Forelimb muscle (tissue), 1 donor: ENCODE results near the gene CD47. TPM values are rescaled to one million over a fixed set of nuclear protein-coding genes. Genes with fewer than 3 reads are reported as not detected.

Experiments
- DNase-seq: peaks from one replicate; pipeline ENCODE4 v3.0.0-alpha.2; 2013; ENCODE audit warnings: low read depth
- polyA plus RNA-seq: library from polyadenylated mRNA; unstranded; fragments of 120-200 nt; gene quantifications from one replicate; pipeline ENCODE4 v1.2.1, GENCODE V29; 2013; ENCODE audit not compliant: insufficient read length

Gene CD47
- 59.5 TPM for polyA plus RNA-seq

DNA sequence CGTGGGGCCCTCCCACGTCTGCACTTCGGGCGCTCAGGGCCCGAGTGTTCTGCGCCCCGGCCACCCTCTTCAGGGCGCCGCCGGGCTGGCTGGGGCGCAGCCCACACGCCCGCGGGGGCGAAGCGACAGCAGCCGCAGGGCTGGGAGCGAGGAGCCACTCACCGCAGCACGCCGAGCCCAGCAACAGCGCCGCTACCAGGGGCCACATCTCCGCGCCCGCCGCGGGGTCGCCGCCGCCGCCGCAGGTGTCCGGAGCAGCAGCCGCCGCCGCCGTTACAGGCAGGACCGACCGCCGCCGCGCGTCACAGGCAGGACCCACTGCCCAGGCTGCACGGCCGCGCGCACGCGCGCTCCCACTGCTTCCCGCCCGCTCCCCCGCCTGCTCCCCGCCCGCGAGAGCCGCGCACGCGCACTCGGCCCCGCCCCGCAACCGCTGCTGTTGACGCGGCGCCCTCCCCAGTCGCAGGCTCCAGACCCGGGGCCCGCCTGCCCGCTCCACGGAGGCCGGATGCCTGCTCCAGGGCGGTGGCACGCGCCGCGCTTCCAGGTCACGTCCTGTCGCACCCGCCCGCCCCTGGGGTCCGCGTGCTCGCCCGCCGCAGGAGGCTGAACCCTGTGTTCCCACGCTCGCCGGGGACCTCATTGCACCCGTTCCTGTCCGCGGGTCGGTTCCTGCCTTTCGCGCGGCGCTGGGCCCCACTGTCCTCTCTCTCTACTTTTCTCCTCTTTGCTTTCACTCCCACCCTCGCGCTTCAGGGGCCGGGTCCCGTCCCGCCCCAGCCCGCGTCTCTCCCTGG is at the start of gene CD47:
TSS of gene CD47 (minus strand) at position 331 of the 797 bp plus-strand sequence. CDS start at position 208, 123 bp downstream.
- peak; percentile 85 for DNase-seq

DNA sequence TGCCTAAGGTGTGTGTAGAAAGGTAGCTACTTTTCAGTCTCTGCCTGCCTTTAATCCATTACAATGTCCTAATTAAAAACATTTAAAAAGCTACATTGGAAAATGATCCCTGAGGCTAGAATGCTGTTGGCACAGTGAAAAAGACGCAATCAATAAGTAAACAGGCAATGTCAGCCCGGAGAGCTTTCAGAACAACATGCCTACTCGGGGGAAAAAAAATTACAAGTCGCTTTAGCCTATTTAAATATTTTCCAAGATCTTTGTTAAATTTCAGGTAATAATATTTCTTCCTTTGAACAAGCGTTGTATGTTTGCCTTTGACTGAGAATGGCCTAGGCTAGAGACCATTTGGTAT is 46.6 kb upstream of the CD47 start:
- no peak for DNase-seq

DNA sequence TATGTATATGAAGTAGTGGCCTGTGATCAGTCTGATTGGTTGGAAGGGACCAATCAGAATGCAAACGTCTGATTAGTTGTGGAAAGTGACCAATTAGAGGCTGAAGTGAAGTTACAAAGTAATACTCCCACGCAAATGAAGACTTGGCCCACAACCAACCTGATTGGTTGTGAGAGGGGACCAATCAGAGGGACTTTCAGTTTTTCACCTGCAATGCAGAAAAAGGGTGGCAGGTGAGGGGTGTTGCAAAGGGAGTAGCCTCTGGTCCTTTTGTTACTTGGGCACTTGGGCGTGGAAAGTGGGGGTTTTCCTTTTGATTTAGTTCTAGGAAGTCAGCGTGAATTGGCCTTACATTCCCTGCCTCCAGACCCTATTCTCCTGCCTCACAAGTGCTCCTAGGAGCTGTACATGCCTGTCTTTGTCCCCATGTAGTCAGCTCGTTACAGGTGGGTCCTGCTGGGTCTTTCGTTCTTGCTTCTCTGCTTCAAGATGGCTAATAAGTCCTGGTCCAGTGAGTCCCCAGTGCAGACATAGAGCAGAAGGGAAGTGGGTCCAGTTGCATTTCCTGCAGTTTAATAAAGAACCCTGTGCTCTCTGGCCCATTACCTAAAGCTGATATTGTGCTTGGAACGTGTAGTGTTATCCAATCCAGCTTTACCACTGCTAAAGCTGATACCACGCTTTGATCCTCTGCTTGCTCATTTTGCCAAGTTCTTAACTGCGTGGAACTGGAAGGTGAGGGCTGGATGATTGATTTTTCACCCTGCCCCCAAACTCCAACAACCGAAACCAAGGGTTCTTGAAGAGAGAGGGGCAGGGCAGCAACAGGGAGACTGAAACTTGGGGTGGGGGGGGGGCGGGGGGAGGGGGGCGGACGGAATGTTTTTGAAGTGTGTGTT is 46.0 kb upstream of the CD47 start:
- DNase-seq: no peak

DNA sequence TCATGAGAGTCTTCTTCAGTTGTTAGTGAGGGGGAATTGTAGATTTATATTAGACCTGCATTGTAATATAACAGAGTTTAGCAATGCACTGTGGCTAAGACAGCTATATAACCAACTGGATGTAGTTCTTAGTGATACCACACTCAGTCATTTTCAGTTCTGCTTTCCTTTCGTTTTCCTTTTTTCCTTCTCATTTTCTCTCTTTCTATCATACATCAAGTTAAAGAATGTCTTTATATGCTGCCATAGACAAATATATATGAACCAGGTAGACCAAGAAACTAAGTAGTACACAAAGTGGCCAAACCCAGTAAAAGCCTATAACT is 43.7 kb upstream of the CD47 start:
- DNase-seq: no peak

DNA sequence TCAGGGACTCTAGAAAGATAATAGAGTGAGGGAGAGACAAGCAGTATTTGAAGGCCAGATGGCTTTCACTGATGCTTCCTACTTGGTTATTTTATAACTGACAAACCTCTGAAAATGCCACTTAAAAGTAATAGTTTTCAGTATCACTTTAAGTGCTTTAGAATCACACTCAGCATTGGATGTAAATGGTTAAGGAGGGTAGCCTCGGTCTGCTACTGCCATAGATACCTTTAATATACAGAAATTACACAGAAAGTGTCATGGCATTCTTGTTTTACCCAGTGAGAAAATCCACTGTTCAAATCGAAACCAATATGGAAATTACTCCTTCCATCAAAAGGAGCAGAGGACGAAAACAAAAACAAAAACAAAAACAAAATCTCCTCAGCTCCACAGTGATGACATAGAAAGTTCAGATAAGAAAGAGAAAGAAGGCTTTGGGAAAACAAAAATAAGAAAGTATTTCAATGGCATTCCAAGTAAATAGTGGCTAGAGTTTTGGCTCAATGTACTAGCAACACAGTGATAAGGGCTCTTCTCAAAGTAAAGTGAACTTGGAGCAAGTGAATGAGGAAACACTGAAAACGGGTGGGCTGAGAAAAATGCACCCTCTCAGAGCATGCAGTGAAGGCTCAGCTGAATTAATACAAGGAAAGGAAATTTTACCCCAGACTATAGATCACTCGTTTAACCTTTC is 43.2 kb upstream of the CD47 start:
- no peak for DNase-seq

DNA sequence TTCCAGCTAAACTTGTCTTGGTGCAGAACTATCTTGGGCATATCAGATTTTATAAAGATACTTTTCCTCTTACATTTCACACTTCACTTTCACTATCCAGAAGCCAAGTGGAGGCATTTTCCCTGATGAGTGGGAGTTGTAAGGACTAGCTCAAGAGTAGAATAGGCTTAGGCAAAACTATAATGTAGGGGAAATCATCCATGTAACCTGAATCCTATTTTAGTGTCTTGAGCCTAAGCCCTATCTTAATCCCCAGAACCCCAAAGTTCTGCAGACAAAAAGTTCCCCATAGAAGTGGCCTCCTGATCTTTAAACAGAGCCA is 42.2 kb upstream of the CD47 start:
- no peak for DNase-seq

DNA sequence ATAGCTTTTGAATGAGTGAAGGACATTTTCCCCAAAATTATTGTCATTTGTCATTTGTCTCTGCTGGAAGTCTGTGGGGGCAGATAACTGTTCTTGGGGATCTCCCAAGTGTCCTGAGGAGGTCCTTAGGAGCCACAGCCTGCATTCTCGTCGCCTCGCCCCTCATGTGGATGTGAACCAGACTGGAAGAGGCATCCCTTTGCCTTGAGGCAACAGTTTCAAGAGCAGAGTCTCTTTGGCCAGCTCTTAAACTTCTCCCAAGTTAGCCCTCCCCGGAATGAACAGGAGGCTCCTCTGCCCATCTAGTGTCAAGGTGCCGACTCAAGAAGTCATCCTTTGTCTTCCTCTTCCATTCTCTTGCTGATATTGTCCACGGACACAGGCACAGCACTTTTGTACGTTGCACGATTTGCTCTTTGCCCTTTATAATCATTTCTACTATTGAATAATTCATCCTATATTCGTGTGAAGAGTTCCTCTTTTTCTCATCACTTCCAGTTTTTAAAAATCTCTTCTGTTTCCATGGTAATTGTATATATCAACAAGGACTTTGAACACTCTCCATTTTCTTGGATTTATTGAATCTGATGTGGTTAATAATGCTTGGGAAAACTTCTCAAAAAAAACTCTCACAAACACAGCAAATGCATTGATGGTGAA is 40.8 kb upstream of the CD47 start:
- no peak for DNase-seq

DNA sequence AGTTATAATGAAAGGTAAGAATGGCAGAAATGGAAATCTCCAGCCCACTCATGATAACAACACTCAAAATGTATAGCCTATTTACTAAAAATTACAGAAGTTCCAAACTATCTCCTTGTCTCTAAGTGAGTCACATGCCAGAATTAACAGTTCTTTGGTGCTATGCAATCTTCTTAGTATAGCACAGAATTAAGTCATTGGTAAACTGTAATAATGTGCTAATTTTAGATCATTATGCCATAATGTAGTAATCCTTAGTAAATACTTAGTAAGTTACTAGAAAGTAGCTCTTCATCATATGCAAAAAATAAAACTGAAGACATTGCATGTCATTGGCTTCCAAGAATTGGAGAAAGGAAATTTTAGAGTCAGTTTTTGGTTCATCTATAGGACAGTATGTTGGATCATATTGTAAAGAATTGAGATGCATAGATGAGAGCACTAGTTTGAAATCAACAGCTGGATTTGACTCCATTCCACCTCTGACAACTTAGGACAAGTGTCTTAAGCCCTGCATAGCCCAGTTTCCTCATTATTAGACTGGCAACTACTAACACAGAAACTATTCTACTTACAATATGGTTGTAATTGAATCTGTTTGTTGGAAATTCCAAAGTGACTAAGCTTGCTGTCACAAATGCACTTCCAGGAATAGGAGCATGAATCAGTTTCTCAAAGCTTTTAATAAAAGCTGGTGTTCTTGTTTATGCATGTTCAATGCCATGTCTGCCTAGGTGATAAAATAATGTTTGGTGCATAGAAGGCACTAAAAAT is 40.1 kb upstream of the CD47 start:
- DNase-seq: no peak

DNA sequence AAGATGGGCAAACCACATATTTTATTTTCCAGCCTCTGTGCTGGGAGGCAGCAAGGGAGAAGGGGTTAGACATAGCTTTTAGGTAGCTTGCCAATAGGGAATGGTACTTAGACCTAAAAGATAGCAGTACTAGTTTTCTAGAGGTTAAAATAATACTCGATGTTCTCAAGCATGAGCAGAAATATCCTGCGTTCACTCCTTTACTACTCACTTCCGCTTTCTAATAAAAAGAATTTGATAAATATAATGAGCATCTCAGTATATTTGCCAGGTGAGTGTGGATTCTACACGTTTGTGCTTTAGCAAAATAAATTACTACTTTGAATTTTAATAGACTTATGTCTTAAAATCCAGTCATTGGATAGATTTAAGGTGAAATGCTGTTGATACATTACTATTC is 39.4 kb upstream of the CD47 start:
- DNase-seq: no peak

DNA sequence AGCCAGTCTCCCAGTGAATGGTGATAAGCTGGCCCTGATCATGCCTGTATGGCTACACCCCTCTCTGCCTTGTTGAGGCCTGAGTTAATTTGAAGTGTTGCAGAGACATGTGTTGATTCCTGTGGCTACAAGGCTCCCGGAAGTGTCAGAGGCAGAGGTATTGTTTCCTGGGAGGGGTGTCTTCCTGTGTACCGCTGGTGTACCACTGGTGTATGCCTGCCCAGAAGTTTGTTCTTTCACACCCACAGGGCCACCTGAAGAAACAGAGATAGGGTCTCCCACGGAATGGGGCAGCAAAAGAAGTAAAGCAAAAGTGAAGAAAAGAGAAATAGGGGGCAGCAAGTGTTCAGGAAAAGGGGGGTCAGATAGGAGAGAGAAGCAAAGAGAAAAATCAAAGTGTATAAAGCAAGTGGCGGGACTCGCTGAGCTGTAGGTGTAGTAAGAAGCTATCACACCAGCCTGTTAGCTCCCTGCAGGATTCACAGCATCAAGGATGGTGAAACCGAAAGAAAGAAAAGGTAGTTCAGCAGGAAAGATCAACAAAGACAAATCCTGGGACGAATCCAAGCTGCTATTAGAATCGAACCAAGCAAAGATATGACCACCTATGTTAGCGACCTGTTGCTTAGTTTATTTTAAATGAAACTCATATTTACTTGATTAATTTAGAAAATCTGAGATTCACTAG is 36.6 kb upstream of the CD47 start:
- no peak for DNase-seq

DNA sequence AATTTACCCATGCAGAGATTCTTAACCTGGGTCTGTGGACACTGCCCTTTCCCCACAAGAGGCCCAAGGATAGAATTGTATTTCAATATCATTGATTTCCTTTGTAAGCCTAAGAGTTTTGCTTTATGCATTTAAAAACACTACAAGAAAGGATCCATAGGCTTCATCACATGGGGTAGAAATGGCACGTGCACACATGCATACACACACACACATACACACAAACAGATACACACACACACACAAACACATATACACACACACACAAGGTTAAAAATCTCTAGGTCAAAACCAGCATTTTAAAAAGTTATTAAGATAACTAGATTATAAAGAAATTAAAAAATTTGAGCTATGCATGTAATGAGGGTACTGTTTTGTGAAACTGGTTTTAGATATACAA is 35.5 kb upstream of the CD47 start:
- no peak for DNase-seq

DNA sequence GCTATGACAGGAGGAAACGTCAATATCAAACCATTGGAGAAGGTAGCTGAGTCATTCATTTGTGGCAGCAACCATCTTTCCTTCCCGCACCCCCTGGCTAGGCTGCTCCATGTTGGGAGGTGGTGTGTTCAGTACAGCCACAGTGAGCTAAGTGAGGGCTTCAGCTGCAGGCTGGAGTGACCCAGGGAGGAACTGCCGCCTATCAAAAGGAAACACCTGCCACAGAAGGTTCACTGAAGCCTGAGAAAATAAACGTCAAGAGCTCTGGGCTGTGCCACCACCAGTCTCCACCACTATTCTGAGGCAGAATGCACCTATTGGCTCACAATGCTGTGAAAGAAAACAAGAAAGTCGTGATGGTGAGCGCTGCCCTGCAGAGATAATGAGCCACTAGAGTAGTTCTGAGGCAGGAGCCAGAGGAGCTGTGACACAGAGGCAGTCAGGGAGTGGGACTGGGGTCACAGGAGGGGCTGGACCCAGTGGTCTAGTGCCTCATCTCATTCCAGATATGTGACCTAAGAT is 34.8 kb upstream of the CD47 start:
- no peak for DNase-seq

DNA sequence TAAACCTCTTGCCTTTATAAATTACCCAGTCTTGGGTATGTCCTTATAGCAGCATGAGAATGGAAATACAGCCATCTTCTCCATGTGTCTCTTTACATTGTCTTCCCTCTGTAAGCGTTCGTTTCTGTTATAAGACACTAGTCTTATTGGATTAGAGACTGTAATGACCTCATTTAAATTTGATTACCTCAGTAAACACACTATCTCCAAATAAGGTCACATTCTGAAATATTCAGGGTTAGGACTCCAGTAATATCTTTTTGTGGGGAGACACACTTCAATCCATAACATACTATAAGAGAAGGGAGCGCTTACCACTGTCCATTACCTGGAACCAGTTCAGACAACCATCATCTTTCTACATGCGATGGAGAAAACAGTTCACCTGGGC is 34.3 kb upstream of the CD47 start:
- no peak for DNase-seq

DNA sequence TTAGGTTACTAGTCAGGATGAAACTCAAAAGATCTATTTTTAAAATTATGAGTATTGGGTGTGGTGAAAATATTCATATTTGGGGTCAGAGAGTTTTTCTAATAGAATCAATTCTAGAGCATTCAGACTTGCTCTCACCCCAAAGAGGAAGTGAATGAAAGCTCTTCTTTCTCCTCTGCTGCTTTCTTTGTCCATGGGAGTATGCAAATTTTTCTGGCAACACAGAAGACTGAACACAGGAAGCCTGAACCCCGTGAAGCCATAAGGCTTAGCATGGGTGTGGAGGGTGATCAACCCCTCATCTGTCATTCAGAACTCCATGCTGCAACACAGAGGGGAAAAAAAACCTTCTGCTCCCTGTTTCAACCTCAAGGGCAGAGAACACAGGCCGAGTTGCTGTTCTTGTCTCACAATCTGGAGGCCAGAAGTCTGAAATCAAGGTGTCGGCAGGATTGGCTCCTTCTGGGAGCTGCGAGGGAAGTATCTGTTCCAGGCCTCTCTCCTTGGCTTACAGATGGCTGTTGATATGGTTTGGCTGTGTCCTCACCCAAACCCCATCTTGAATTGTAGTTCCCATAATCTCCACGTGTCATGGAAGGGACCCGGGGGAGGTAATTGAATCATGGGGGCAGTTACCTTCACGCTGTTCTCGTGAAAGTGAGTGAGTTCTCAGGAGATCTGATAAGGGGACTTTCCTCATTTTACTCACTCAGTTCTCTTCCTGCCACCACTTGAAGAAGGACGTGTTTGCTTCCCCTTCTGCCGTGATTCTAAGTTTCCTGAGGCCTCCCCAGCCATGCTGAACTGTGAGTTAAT is 33.7 kb upstream of the CD47 start:
- no peak for DNase-seq

DNA sequence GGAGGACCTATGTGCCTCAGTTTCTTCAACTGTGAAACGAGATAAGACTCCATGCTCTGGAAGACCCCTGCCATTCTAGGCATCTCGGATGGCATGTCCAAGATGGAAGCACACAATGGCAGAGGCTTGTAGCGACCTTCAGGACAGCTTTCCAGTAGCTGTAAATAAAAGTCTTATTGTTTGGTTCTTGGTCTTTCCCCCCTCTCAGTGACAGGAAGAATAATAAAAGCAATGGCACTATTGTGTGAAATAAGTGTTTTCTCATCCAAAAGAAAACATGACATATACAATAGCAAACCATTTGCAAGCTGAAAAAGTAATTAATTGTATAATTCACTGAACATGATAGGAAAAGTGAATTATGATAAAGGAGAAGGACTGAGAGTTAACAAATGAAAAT is 32.5 kb upstream of the CD47 start:
- DNase-seq: no peak

DNA sequence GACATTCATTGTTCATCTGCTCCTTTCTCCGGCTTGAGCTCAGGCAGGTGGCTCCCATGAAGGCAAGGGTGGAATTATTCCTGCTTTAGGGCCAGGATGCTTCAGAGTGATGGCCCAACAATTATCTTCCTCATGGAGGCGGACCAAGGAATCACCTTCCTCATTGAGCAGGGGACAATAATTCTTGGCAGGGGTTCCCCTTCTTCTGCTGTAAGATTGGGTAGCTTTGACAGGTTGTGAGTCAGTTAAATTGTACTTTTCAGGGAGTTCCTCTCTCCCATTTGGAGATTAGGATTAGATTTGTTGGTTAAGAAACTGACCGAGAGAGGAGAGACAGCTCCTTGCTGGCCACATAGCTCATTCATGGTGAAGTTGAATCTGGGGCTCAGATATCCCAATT is 31.4 kb upstream of the CD47 start:
- DNase-seq: no peak

DNA sequence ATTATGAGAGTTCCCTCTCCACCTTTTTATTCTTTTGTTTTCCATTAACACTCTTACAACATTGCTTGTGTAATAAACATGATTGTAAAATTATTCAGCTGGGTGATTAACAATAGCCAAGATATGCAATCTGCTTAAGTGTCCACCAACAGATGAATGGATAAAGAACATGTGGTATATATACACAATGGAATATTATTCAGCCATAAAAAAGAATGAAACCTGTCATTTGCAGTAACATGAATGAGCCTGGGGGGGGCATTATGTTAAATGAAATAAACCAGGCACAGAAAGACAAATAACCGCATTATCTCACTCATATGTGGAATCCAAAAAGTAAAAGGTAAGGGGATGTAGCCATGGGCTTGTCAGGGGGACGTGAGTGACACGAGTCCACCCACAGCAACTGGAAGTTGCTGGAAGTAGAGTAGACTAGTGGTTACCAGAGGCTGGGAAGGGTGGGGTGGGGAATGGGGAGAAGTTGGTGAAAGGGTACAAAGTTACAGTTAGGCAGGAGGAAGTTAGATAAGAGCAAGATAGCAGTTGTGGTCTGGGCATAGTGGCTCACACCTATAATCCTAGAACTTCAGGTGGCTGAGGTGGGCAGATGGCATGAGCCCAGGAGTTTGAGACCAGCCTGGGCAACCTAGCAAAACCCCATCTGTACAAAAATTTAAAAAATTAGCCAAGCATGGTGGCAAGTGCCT is 28.7 kb upstream of the CD47 start:
- no peak for DNase-seq

DNA sequence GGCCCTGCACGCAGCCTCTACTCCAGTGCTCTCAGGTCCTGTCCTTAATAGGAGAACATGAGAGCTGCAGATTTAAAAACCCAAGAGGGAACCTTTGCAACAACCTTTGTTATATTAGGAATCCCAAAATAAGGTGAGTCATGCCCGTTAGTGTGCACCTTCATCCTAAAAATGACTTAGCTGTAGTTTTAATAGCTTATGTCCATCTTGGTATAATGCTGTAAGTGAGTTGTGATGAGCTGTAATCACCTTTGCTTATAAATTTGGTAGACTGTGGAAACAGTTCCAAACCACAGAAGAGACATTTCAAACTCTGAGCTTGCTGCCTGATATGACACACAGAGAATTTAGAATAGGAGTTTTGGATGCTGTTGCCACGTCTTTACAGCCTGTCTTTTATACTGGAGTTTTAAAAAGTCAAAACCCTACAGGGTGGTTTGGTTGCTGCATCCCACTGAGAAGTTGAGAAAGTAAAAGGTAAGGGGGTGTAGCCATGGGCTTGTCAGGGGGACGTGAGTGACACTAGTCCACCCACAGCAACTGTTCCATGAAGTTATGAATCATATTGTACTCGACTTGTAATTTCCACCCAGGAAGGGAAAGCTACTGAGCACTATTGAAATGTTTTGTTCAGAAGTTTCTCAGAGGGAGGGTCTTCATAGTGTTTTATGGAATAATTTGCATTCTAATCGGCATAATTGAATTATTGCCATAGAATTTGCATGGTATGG is 27.4 kb upstream of the CD47 start:
- no peak for DNase-seq
